Fibroblast of mammary gland (primary cell): ENCODE data around the gene TMEM183A.

Experiments
- DNase-seq: peaks from one replicate; pipeline ENCODE4 v3.0.0-alpha.2; 2010; ENCODE audit warnings: low read depth
- H3K4me3 ChIP-seq: 2 replicates; pipeline ENCODE4 v1.5.1; 2011; ENCODE audit warnings: low read depth, mild to moderate bottlenecking, low read length, moderate library complexity; ENCODE audit not compliant: control insufficient read depth
- CTCF ChIP-seq: conservative IDR thresholded peaks from 2 replicates; pipeline ENCODE4 v1.5.1; 2011; ENCODE audit warnings: low read depth, low read length, inconsistent platforms; ENCODE audit not compliant: control insufficient read depth, insufficient read depth

TMEM183A gene

GRCh38 chr1:203065986-203066385 is 58.8 kb downstream of the TMEM183A start:
- no peak for TF ChIP-seq CTCF
- H3K4me3 ChIP-seq = no peak overlapping the region
- no peak for DNase-seq

DNA sequence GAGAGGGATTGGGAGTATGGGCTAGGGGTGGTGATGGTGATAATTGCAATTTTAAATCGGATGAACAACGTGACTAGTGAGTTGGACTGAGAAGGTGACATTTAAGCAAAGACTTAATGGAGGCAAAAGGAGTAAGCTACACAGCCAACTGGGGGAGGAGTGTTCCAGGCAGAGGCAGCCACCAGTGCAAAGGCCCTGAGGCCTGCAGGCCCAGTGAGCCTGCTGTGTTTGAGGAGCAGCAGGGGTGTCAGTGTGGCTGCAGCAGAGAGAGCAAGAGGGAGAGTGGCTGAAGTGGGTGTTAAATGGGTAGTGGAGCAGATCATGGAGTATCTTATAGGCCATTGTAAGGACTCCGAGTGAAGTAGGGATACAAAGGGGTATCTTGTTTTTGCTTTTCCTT is 59.8 kb downstream of the TMEM183A start:
- no peak for DNase-seq
- TF ChIP-seq CTCF = no peak
- H3K4me3 ChIP-seq = no peak overlapping the region

GRCh38 chr1:203069030-203069747 is 62.0 kb downstream of the TMEM183A start:
- no peak overlapping the region for H3K4me3 ChIP-seq
- no peak for DNase-seq
- no peak for TF ChIP-seq CTCF

GRCh38 chr1:203072002-203072602 is 64.9 kb downstream of the TMEM183A start:
- H3K4me3 ChIP-seq = no peak overlapping the region
- no peak for DNase-seq
- TF ChIP-seq CTCF = no peak

DNA sequence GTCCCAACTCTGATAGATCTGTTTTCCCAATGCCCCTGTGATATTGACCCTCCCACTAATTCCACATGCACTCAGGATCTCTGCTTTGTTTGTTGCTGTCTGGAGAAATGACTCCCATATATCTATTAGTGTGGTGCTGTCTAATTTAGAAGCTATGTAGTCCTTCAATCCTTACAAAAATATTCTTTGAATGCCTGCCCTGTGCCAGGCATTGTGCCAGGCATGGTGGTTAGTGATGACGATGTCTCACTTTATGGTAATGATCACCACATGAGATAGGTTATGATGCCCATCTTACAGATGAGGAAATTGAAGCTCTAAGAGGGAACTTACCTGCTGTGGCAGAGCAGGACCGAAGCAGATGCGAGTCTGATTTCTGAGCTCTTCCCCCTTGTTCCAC is 65.7 kb downstream of the TMEM183A start:
- H3K4me3 ChIP-seq = no peak overlapping the region
- no peak for TF ChIP-seq CTCF
- DNase-seq = peak; percentile 6

GRCh38 chr1:203073469-203073868 is 66.3 kb downstream of the TMEM183A start:
- no peak for DNase-seq
- TF ChIP-seq CTCF = no peak
- no peak overlapping the region for H3K4me3 ChIP-seq
